Nephron progenitor cell (in vitro differentiated cells): ENCODE data around the gene GRIK5.
A peak's percentile ranks its signal among the peaks of the same experiment; 100 is the strongest.

Source experiments
- DNase-seq: peaks from one replicate; pipeline ENCODE4 v3.0.0; 2021
- H3K27ac Mint-ChIP-seq: 2 replicates; pipeline ENCODE4 v1.8.0; 2021; ENCODE audit warnings: mild to moderate bottlenecking, moderate library complexity, mixed read lengths
- H3K27me3 Mint-ChIP-seq: 2 replicates; pipeline ENCODE4 v1.8.0; 2021; ENCODE audit warnings: mild to moderate bottlenecking, low read depth, mixed read lengths; ENCODE audit not compliant: poor library complexity
- H3K36me3 Mint-ChIP-seq: 2 replicates; pipeline ENCODE4 v1.8.0; 2021; ENCODE audit warnings: low read depth, mixed read lengths
- H3K4me1 Mint-ChIP-seq: 2 replicates; pipeline ENCODE4 v1.8.0; 2021; ENCODE audit warnings: mixed read lengths
- H3K4me3 Mint-ChIP-seq: 2 replicates; pipeline ENCODE4 v1.8.0; 2021; ENCODE audit warnings: mild to moderate bottlenecking, moderate library complexity, mixed read lengths
- H3K9me3 Mint-ChIP-seq: 2 replicates; pipeline ENCODE4 v1.8.0; 2021; ENCODE audit warnings: mild to moderate bottlenecking, moderate library complexity, mixed read lengths
- CTCF ChIP-seq: fragments of 200-600 bp; sonication (generic); IDR thresholded peaks from 2 replicates; pipeline ENCODE4 v1.5.0; 2021; ENCODE audit warnings: antibody characterized with exemption

Gene GRIK5

GRCh38 chr19:42076380-42076944, 6.5 kb upstream of the GRIK5 start:
- no peak for DNase-seq
- peak overlapping the region; percentile 76 for H3K27ac Mint-ChIP-seq
- H3K4me1 Mint-ChIP-seq, result peaks cover 41% of the 10 kb centered on the region
- no peak for TF ChIP-seq CTCF
- no peaks in the 10 kb centered on the region for H3K9me3 Mint-ChIP-seq
- H3K4me3 Mint-ChIP-seq, result peak overlapping the region; percentile 96
- peaks cover 10% of the 10 kb centered on the region for H3K27me3 Mint-ChIP-seq
- peaks cover 26% of the 10 kb centered on the region for H3K36me3 Mint-ChIP-seq

- peak within 1 kb of the TSS; percentile 100 for H3K27ac Mint-ChIP-seq
- H3K9me3 Mint-ChIP-seq, result no peaks in the 10 kb centered on the region
- peaks cover 14% of the 10 kb centered on the region for H3K27me3 Mint-ChIP-seq
- H3K4me3 Mint-ChIP-seq, result peak within 1 kb of the TSS; percentile 96
- no peak for TF ChIP-seq CTCF
- H3K4me1 Mint-ChIP-seq, result peaks cover 43% of the 10 kb centered on the region
- H3K36me3 Mint-ChIP-seq, result peaks cover 21% of the 10 kb centered on the region
- DNase-seq, result peak; percentile 96
These were observed 5.8 kb upstream of the GRIK5 start, which contains the start of gene ZNF574 for GRCh38 chr19:42075616-42076379. TSS of gene ZNF574 (plus strand) at chr19:42076166. CDS start at chr19:42078607, 2,441 bp downstream.

- Mint-ChIP-seq H3K4me3 (peak overlapping the region; percentile 96), H3K27me3 (peaks cover 14% of the 10 kb centered on the region), H3K27ac (peak overlapping the region; percentile 100), H3K36me3 (peaks cover 21% of the 10 kb centered on the region), H3K4me1 (peaks cover 47% of the 10 kb centered on the region), H3K9me3 (no peaks in the 10 kb centered on the region)
- DNase-seq, result no peak
- no peak for TF ChIP-seq CTCF
These were observed 5.3 kb upstream of the GRIK5 start for GRCh38 chr19:42075364-42075615.

GRCh38 chr19:42074513-42075363, 4.7 kb upstream of the GRIK5 start:
- DNase-seq, result no peak

DNA sequence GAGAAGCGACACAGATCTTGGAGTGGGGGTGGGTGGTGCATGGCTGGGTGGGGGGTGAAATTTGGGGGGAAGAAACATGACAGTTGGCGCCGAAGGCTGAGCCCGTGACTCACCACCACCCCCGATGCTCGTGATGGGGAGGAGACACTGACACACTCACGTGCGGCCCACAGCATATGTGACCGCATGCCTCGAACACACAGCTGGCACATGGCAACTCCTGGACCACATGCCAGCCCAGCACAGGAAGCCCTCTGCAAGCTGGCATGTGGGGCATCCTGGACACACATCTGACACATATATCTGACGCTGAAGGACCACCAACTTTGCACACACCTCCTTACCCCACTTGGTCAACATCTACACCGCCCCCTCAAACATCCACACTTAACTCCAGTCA, 1.2 kb upstream of the GRIK5 start:
- peaks cover 14% of the 10 kb centered on the region for H3K27me3 Mint-ChIP-seq
- H3K4me3 Mint-ChIP-seq, result no peak overlapping the region
- H3K36me3 Mint-ChIP-seq, result no peaks in the 10 kb centered on the region
- no peak overlapping the region for H3K27ac Mint-ChIP-seq
- H3K9me3 Mint-ChIP-seq, result no peaks in the 10 kb centered on the region
- H3K4me1 Mint-ChIP-seq, result peaks cover 27% of the 10 kb centered on the region
- DNase-seq, result no peak
- TF ChIP-seq CTCF, result no peak

More at GRCh38 chr19:42074513-42075363, 4.7 kb upstream of the GRIK5 start:
- Mint-ChIP-seq H3K36me3 (peaks cover 16% of the 10 kb centered on the region), H3K4me3 (peak overlapping the region; percentile 96), H3K27ac (peak overlapping the region; percentile 100), H3K9me3 (no peaks in the 10 kb centered on the region), H3K4me1 (peaks cover 50% of the 10 kb centered on the region), H3K27me3 (peaks cover 14% of the 10 kb centered on the region)
- no peak for TF ChIP-seq CTCF
